ENCODE results near the gene ADAMTS6.

GRCh38 chr5:65530904-65531303 lies 49.2 kb upstream of the ADAMTS6 start:
- TF ChIP-seq CTCF (IDR thresholded peaks at IDR 0.05), result no peak
- no peak for TF ChIP-seq ZFX (IDR thresholded peaks at IDR 0.05; ENCODE audit: borderline replicate concordance)

Measured in 22Rv1 (cell line).